Stimulated activated CD8-positive, alpha-beta memory T cell treated with anti-CD3 and anti-CD28 coated beads, Interleukin-12 subunit alpha, Interleukin-12 subunit beta, amount 100 ng/mL, for 24 hours (primary cell): Measurements from ENCODE around the gene CALML3.

Experiments
- DNase-seq: peaks from one replicate; pipeline ENCODE4 v3.0.0-alpha.2; 2020; ENCODE audit errors: extremely low read depth

The CALML3 gene

GRCh38 chr10:5567477-5567876 lies 42.7 kb downstream of the CALML3 start:
- DNase-seq: no peak

GRCh38 chr10:5568984-5569383 lies 44.2 kb downstream of the CALML3 start:
- DNase-seq: no peak

- DNase-seq: no peak
These were observed 44.8 kb downstream of the CALML3 start for GRCh38 chr10:5569568-5569967.

GRCh38 chr10:5570007-5570655 lies 45.4 kb downstream of the CALML3 start:
- no peak for DNase-seq

GRCh38 chr10:5570979-5571810 lies 46.4 kb downstream of the CALML3 start:
- no peak for DNase-seq

GRCh38 chr10:5571826-5572225 lies 47.1 kb downstream of the CALML3 start:
- no peak for DNase-seq

- no peak for DNase-seq
These were observed 48.7 kb downstream of the CALML3 start for GRCh38 chr10:5573319-5573950.

- no peak for DNase-seq
These were observed 49.3 kb downstream of the CALML3 start for GRCh38 chr10:5573968-5574641.

- DNase-seq: no peak
These were observed 49.9 kb downstream of the CALML3 start for GRCh38 chr10:5574642-5575131.

- DNase-seq: no peak
These were observed 50.4 kb downstream of the CALML3 start for GRCh38 chr10:5575144-5575481.

GRCh38 chr10:5575482-5576153 lies 50.9 kb downstream of the CALML3 start:
- DNase-seq: no peak

GRCh38 chr10:5576154-5576748 lies 51.5 kb downstream of the CALML3 start:
- no peak for DNase-seq
